Aortic smooth muscle cell (primary cell): Measurements from ENCODE around the gene SLC9A6. TPM values are rescaled to one million over a fixed set of nuclear protein-coding genes. Genes with fewer than 3 reads are reported as not detected.

Experiments
- total RNA-seq: library from RNA; depleted of rRNA; stranded (reverse); fragments of >200 nt; gene quantifications from 2 replicates; pipeline ENCODE4 v1.2.3, GENCODE V29; 2014

The SLC9A6 gene
- 22.4 and 24.3 TPM in 2 replicates for total RNA-seq

GRCh38 chrX:135985157-135985972 is at the start of gene SLC9A6:
SLC9A6 (plus strand) TSS chrX:135985435; CDS start chrX:135985659, 224 bp downstream.

GRCh38 chrX:135973548-135974278 is 11.5 kb upstream of the SLC9A6 start, which contains the start of gene MMGT1:
MMGT1 (minus strand) TSS chrX:135973988; CDS start chrX:135973675, 313 bp downstream.

Other genes with a start within 250 kb of the SLC9A6 start
- gene CT45A3, start 217.2 kb upstream of the SLC9A6 start, total RNA-seq: not detected in 2 replicates
- gene CT45A5, start 199.9 kb upstream of the SLC9A6 start, total RNA-seq: not detected in 2 replicates
- gene CT45A6, start 182.6 kb upstream of the SLC9A6 start, total RNA-seq: not detected in 2 replicates
- not detected in 2 replicates for gene CT45A2, start 165.4 kb upstream of the SLC9A6 start, total RNA-seq
- gene CT45A7, start 148.2 kb upstream of the SLC9A6 start, total RNA-seq: not detected in 2 replicates
- gene CT45A8, start 130.9 kb upstream of the SLC9A6 start, total RNA-seq: not detected in 2 replicates
- not detected in 2 replicates for gene CT45A9, start 113.6 kb upstream of the SLC9A6 start, total RNA-seq
- gene CT45A10, start 92.0 kb upstream of the SLC9A6 start, total RNA-seq: not detected in 2 replicates
- not detected in 2 replicates for gene SAGE1, start 91.7 kb upstream of the SLC9A6 start, total RNA-seq
- 8.1 and 11.3 TPM in 2 replicates for gene MMGT1, start 11.4 kb upstream of the SLC9A6 start, total RNA-seq
- gene FHL1, start 162.1 kb downstream of the SLC9A6 start, total RNA-seq: 168 and 339 TPM in 2 replicates